NOMO-1 treated with DMSO at 0.1 percent for 48 hours (cell line): Measurements from ENCODE around the gene RNF145.
A peak's percentile ranks its signal among the peaks of the same experiment; 100 is the strongest.

Experiments
- DNase-seq: peaks from one replicate; lab custom pipeline; 2025; ENCODE audit not compliant: unreplicated experiment; lab: John Stamatoyannopoulos, UW

The RNF145 gene

DNA sequence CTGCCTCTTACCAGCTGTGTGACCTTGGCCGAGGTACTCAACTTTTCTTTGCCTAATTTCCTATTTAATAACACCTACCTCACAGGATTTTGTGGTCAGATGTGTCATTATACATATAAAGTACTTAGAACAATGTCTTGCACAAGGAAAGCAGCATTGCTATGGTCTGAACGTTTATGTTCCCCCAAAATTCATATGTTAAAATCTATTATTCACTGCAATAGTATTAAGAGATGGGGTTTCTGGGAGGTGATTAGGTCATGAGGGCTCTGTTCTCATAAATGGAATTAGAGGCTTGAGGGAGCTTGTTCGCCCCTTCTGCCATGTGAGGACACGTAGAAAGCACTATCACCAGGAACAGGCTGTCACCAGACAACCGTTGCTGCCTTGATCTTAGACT, 10.9 kb upstream of the RNF145 start:
- no peak for DNase-seq

DNA sequence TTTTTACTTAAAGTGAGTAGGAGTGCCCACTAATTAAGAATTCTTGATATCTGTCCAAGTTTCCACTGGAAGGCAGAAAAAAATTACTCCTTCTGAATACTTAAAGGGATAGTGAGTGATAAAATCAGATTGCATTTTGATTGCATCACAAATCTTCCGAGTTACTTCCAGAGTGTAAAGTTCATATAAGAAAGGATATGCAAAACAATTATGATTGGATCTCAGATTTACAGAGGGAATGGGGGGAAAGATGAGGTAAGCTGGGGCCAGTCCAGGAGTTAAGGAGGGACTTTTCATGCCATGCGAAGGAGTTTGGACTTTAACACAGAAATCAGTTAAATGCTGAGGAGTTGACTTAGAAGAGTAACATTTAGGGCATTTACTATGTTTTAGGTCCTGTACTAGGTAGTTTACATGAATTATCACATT, 9.3 kb upstream of the RNF145 start:
- DNase-seq = no peak

DNA sequence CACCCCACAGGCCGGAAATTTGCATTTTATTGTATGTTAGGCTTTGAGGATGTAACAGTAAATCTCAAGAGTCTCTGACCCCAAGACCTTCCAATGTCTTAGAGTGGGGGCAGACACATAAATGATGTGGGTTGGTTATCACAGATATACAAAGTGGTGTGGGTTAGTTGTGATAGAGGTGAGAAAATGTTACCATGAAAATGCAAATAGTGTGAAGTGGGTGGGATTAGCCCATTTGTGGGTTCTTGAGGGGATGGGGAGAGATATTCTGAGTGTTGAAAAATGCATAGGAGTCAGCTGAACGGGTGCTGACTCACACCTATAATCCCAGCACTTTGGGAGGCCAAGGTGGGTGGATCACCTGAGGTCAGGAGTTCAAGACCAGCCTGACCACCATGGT, 7.9 kb upstream of the RNF145 start:
- DNase-seq = no peak

DNA sequence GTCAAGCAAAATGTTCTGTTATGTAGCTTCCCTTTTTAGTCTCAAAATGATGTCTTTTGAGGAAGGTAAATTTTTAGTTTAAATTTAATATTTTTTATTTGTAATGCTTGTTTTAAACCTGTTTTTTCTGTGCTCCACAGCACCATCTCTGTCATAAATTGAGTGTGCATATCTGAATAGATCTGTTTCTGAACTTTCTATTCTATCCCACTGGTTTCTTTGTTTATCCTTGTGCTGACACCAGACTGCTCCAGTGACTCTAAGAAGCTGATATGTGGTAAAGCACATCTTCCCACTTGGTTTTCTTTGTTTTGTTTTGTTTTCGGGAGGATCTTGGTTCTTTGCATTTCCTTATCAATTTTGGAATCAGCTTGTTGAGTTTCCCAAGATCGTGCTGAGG, 7.1 kb upstream of the RNF145 start:
- no peak for DNase-seq

DNA sequence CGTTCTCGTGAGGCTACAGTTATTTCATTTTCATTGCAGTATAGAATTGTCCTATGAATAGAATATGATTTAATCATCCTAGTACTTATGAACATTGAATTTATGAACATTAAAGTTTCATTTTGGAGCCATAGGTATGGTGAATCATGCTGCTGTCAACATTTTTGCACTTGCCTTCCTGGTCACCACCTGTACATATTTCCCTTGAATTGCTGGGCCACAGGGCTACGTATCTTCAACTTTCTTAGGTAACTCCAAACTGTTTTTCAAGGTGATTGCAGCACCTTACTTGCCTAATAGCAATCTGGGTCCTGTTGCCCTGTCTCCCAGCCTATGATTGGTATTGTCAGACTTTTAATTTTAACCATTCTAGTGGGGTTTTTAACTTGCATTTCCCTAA, 6.5 kb upstream of the RNF145 start:
- no peak for DNase-seq

DNA sequence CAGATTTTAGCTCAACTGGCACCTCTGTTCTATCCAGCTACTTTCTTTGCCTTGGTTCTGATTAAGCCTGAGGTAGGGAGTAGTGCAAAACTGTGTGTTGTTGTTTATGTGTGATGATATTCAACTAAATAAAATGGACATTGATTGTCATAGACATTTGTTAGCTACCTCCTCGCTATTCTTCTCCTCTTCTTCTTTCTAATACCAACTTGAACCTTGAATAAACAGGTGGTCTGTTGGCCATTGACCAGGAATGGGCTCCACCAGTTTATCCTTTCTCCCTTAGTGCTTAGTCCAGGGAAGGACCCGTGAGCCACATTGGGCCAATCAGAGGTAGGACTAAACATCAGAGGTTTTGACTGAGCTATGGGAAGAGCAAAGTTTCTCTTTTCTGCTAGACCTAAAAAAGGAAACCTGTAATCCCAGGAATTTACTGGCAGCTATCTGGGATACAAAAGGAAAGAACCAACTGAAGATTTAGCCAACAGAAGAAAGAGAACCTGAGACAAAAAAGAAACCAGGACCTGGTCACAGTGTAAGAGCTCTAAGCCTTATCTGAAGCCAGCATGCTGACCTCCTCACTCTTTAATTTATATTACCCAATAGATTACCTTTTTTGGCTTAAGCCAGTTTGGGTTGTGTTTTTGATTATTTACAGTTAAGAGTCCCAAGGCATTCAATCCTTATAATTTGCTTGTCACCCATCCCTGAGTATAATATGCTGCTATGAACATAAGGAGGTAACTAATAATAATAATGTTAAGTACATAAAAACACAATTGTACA, 5.3 kb upstream of the RNF145 start:
- no peak for DNase-seq

DNA sequence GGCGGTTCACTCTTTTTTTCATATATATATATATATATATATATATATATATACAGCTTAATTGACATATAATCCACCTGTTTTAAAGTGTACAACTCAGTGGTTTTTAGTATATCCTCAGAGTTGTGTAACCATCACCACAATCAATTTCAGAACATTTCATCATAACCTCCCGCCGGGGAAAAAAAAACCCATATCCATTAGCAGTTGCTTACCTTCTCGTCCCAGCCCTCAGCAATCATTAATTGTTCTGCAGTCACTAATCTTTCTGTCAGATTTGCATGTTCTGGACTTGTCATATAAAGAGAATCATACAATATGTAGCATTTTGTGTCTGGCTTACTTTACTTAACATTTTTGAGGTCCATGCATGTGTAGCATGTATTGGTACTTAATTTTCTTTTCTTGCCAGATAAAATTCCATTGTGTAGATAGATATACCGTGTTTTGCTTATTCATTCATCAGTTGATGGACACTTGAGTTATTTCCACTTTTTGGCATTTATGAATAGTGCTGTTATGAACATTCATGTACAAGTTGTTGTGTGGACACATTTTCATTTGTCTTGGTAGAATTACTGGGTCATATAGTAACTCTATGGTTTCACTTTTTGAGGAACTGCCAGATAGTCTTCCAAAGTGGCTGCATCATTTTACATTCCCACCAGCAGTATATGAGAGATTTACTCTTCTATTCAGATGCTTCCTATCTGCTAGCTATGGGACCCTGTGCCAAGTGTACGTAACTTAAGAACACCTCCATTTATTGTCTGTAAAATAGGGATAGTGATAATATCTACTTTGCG, 3.5 kb upstream of the RNF145 start:
- DNase-seq = peak; percentile 50

DNA sequence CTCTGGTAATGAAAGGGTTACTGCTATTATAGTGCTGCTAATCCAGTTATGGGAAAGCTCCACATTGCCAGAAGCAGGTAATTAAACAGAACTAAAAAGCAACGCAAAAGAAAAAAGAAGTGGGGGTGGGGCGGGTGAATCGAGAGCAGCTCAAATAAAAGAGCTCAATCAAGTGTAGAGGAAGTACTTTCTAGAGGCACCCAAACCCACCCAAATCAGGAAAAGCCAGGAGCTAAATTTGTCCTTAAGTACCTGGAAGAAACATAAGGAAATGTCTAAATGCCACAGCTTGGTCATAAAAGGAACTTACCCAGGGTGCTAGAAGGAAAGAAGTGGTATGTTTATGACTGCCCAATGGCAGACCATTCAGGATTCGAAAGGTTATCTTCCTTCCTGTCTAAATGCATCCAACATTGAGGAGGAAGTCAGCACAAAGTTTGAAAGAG, 2.4 kb upstream of the RNF145 start:
- peak; percentile 15 for DNase-seq

DNA sequence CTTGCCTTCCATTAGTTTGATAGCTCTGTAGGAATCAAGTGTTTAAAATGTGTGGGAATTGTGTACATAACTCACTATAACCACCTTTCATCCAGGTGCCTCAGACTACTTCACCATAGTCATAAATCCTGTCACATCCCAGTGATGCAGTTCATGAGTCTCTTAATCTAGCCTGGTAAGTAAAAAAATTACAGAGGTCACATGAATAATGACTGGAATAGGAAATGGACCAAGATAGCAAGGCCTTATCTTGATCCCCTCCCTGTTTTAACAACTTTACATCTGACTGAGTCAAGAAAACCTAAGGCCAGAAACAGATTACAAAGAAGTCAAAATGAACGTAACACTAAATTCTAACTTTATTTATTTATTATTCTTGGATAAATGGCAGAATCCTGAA, 1.5 kb upstream of the RNF145 start:
- no peak for DNase-seq

DNA sequence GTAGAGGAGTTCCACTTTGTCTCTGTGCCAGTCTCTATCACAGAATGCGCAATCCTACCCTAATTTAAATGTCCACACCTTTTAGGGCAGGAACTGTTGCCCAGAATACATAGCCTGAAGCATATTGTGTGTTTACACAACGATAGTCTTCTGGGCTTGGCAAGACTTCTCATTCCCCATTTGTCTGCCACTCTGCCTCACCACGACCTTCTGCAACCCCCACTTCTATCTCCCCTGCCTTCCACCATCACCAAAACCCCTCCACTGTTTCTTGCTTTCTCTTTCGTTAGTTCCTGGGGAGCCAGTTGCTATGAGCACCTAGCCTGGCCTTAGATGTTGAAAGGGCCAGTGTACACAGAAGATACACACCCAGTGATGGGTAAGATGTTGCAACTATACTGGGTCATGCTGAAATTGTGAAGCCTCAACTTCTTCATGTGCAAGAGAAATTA, 883 bp upstream of the RNF145 start:
- DNase-seq = peak; percentile 84

DNA sequence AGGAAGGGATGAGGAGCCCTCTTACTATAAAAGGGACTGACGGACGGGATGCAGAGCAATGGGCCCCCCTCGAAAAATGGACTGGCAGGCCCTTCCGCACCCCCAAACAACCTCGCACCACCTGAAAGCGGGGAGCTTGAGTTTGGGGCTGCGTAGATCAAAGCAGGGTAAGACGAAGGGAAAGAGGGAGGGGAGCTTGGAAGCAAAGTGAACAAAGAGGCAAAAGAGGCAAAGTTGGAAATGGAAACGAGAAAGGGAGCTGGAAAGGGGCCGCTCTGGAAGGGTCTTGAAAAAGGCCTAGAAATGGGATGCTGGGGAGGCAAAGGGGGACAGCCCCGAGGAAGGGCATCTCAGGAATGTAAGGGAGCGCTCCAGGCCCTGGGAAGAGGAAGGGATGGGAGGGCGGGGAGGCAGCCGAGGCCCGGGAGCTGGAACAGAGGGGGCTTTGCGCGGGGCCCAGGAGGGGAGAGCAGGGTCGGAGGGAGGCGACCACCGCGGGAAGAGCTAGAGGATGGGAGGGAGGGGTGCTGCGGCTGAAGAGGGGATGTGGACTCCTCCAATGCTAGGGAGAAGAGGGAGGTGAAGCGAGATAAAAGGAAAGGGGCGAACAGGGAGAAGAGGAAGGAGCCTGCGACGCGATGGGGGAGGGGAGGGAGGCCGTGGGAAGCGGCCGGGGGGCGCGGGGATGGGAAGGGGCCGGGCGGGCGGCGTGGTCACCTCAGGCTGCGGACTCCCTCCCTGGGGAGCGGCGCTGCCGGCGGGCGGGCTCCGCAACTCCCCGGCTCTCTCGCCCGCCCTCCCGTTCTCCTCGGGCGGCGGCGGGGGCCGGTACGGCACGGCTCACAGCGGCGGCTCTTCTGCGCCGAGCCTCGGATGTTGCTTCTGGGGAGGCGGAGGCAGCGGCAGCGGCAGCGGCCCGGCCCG, 577 bp downstream of the RNF145 start:
- DNase-seq = peak; percentile 8

DNA sequence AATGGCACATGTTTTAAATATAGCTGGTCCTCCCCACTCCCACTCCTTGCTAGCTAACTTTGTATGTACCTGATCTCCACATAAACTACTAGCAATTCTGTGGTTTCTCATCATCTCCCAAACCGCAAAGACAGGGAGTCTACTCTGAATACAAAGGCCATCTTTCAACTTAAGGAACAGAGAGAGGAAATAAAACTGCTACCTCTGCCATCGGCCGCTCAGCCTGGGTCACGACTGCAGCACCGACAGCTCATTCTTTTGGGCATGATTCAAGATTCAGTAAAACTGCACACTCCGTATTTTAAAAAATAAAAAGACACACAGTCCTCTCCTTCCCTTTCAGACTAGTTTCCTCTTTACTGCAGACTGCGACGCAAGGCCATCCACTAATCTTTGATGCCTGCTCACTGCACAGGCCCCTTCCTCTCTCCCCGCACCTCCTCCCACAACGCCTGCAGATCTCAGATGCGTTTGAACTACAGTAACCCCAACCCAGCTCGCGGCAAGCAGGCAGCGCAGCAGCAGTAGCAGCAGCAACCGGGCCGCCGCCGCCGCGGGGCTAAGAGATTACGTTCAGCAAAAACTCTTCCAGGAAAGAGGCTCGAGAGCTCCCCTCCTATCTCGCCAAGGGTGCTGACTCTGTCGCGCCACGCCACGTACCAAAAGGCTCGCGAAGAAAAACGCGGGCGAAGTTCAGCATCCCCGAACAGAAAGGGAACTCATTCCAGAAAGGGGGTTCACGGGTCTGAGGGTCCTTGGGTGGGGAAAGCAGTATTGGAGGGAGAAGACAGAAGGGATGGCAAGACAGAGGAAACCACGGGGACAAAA, 1.5 kb downstream of the RNF145 start:
- peak; percentile 85 for DNase-seq

DNA sequence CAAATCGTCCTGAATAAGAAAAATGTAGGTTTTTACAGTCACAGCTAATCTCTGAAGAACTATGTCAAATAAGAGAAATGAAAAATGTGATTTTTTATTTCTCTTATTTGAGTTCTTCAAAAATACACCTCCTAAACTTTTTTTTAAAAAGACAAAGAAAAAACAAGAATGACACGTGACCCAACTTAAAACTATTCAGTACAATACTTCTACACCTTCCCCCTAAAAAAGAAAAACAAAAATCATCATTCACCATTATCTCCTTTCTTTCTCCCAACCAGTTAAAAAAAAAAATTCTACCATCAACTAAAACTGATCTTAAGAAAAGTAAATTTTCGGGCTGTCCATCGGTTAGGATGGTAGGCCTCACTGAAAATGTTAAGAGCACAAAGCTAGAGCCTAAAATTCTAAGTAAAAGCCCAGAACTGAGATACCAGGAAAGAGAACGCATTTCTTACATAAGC, 2.1 kb downstream of the RNF145 start:
- DNase-seq = no peak

DNA sequence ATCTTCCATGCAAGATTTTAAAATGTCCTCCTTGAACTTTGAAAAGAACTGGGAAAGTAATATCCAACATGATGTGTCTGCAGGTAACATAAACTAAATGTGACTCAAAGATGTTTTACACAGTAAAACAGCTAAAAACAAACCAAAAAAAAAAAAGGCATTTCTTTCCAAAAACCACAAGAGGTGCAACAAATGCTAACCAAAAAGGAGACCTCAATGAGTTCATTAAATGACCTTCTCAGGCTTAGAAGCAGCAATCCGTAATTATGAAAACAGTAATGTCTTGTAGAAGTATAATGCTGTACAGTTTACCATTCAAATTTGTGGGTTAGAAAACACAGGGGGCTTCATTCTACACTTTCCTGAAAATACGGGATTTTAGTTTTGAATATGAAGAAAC, 2.5 kb downstream of the RNF145 start:
- DNase-seq = no peak

DNA sequence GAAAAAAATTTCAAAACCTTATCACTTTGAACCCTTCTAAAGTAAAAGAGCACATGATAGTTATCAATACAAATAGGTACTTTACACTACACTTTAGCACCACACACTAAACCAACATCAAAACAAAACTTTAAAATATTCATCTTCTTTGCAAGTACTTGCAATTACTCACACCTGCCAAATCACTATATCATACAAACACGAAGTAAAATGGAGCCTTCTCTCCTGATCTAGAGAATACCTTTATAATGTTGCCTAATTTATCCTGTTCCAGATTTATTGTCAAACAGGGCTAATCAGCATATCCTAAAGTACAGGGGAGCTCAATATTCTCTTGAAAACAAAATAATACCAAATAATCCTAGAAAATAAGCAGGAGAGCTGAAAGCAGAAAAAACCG, 3.0 kb downstream of the RNF145 start:
- DNase-seq = no peak

DNA sequence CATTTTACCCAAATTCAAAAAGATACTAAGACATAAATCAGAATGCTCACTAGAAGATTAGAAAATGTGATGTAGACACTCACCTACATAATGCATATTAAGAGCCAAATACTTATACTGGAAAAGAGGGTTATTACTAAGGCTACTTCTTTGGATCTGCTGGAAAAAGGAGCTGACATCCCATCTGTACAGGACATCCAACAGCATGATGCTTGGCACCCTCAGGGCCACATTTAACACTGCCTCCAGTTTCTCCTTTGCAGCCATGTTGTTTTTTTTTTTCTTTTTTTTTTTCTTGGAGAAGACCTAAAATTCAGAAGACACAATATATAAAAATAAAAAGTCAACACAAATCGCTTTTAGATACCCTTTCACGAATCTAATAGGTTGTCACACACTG, 6.0 kb downstream of the RNF145 start:
- DNase-seq = no peak

DNA sequence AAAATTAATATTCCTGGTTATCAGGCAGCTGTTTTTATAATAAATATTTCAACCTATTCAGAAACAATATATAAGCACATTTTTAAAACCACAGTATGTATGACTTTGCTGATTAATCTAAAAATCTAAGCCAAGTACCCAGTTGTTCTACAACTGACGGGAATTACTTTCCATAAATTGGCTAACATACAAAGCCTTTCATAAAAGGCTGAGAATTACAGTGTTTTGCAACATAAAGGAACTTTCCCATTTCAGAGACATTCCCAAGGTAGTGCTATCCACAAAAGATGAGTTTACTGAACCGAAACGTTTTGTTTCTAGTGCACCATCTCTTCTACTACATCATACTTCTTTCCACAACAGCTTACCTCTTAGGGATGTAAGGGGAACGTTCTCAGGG, 7.2 kb downstream of the RNF145 start:
- DNase-seq = no peak

DNA sequence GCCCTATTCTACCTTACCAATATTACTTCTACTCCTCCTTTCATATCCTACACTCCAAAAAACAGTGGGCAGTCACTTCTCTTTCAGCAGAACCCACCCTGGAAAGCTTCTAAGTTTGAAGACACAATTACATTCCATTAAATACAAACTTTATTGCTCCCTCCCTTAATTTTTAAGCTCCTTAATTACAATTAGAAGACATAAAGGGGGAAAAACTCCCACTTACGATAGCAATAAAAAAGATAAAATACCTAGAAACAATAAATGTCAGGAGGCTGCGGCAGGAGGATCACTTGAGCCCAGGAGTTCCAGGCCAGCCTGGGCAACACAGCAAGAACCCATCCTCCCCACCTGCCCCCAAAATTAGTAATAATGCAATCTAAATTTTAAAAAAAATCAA, 9.6 kb downstream of the RNF145 start:
- DNase-seq = no peak

DNA sequence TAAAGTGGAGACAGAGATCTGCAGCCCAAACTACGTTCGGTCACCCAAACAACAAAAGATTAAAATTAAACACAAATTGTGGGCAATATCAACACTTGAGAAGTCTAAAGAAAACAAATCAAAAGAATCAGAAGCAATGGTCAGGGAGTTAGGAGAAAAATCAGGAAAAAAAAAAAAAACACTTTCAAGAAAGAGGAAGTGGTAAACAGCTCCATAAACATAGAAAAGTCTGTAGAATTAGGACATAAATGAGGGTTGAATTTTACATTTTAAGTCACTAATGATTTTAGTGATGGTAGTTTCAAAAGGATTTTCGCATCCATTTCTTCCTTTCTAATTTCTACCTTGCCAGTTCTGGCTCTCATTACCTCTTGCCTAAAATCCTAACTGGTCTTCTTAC, 10.1 kb downstream of the RNF145 start:
- DNase-seq = peak; percentile 38
